Measurements from ENCODE around the gene TBC1D24. TPM values are rescaled to one million over a fixed set of nuclear protein-coding genes. Genes with fewer than 3 reads are reported as not detected.

TBC1D24 gene
- total and polyA plus RNA-seq, 2 experiments from 2014 or later = 5.4 to 21.0 TPM

GRCh38 chr16:2519711-2520080 lies 44.8 kb downstream of the TBC1D24 start:
- H3K9me2 ChIP-seq (ENCODE audit: insufficient read depth) = no peaks in the 10 kb centered on the region
- TF ChIP-seq REST (IDR thresholded peaks at IDR 0.05; ENCODE audit: unreplicated experiment) (no peak), JUNB (IDR thresholded peaks at IDR 0.05; ENCODE audit: unreplicated experiment) (no peak), ZNF462 (CRISPR knock-in tag; IDR thresholded peaks at IDR 0.05) (no peak)
- Mint-ChIP-seq H3K9me3 (no peaks in the 10 kb centered on the region; the same call in 2 of the 3 replicates), H3K4me1 (peaks cover 41% of the 10 kb centered on the region), H3K27me3 (ENCODE audit: insufficient read depth, low read depth, poor library complexity) (peaks cover 23% of the 10 kb centered on the region), H3K27ac (peak overlapping the region; percentile 93), H3K4me3 (peak overlapping the region; percentile 70), H3K36me3 (ENCODE audit: low read depth) (peaks cover 29% of the 10 kb centered on the region)
- peaks cover 9% of the 10 kb centered on the region; the same call in 1 of the 2 replicates for H3K4me1 ChIP-seq (ENCODE audit: insufficient read depth)
- H3K36me3 ChIP-seq (ENCODE audit: insufficient read depth) = no peaks in the 10 kb centered on the region
- no peak overlapping the region for H2AFZ ChIP-seq
- DNase-seq (ENCODE audit: low spot score) (no peak), ATAC-seq (no peak)
- peaks cover 58% of the 10 kb centered on the region for H3K79me2 ChIP-seq (replicated peaks; ENCODE audit: insufficient read depth)
- H3K27ac ChIP-seq (ENCODE audit: low read depth) = 0 out of 2 replicates have a peak overlapping the region, but pooled peaks have one; percentile 45
- peak overlapping the region; percentile 76 for H3K4me2 ChIP-seq
- H3K4me3 ChIP-seq = peak overlapping the region; percentile 46; the same call in 1 of the 2 replicates
- H3K27me3 ChIP-seq (ENCODE audit: insufficient read depth) = no peaks in the 10 kb centered on the region
- H4K20me1 ChIP-seq (replicated peaks; ENCODE audit: insufficient read depth) = peaks cover 32% of the 10 kb centered on the region
- peaks cover 24% of the 10 kb centered on the region; the same call in 1 of the 2 replicates for H3F3A ChIP-seq (replicated peaks; ENCODE audit: low read depth)
